HG03064 (cell line): ENCODE results near the gene CRB2.
"Not testable (repeated sequence)": the region's sequence is repeated elsewhere in the genome, so short reads cannot be mapped to it uniquely, and the experiment has no call there.

Experiments
- ATAC-seq: cut with Tn5 transposase; IDR thresholded peaks from one replicate; pipeline ENCODE4 v1.9.1; 2021; ENCODE audit warnings: low read depth; ENCODE audit not compliant: unreplicated experiment

CRB2 gene

DNA sequence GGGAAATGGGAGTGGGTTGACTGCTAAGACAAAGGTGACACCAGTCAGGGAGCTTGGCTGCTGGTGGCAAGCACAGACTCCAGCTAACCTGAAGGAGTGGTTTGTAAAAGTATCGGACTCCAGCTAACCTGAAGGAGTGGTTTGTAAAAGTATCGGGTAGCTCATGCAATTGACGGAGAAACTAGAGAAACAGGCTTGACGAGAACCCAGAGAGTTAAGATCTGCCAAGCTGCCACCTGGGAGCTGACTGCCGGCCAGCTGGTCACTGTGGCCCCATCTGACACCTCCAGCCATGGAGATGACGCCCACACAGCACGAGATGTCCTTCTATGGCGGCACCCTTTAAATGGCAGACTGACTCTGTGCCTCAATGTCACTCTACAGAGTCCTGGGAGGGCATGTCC is 28.3 kb upstream of the CRB2 start:
- no peak for ATAC-seq

DNA sequence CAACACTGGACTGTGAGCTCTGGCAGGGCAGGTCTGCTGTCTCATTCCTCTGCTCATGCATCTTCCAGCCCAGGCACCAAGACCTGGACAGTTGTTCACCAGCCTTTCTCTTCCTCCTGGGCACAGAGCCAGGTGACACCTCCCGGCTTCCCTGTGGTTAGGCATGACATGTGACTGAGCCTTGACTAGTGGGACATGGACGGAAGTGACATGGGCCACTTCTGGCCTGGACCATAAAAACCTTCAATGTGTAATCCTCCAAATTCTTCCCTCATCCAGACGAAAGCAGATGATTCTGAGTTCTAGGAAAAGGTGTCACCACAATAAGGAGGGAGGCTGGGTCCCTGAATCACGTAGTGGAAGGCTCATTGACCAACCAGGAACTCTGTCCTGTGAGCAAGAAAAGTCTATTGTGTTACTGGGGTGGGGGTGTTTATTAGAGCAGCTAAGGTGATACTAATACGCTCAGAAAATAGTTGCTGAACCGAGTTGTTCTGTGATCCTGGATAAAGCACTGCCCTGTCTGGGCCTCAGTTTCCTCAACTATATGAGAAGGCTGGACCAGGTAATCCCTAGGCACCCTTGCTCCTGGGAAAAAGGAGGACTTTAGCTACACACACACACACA is 26.6 kb upstream of the CRB2 start:
- no peak for ATAC-seq

DNA sequence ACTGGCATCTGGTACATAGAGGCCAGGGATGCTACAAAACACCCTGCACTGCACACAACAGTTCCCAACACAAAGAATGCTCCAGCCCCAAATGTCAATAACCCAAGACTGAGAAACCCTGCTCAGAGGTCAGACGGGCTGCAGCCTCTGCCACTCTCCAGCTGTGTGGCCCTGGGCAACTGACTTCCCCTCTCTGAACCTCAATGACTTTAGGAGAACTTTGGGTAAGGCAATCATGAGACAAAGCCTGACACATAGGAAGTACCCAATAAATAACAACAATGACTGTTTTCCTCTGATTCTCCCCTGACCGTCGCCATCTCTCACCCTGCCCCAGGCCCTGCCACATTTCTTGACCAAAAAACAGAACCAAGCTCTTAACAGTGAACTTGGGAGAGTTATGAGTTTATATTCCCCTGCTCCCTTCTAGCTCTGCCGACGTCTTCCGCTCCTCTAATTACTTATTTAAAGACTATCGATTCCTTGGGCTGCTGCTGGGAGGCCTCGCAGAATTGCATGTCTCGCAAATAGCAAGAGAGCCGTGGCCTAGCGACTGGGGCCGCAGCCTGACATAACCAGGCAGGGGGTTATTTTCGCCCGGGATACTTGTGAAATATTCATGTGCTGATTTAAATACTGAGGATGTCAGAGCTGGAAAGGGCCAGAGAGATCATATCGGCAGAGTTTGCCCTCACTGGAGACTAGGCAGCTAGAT is 24.5 kb upstream of the CRB2 start:
- ATAC-seq, result no peak

DNA sequence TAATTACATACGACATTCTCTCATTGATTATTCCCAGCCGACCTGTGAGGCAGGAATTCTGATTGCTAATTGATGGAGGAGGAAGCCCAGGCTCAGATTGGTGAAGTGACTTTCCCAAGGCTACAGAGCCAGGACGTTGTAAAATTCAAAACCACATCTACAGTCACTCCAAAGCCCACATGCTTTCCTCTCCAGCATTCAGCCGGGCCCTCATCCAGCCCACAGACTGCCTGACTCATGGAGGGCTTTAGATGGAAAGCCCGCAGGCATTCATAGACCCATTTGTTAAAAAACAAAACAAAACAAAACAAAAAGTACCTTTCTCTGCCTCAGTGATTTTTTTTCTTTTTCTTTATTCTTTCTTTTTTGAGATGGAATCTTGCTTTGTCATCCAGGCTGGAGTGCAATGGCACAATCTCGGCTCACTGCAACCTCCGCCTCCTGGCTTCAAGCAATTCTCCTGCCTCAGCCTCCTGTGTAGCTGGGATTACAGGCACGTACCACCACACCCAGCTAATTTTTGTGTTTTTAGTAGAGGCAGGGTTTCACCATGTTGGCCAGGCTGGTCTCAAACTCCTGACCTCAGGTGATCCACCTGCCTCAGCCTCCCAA is 22.8 kb upstream of the CRB2 start:
- ATAC-seq, result not testable (repeated sequence)

DNA sequence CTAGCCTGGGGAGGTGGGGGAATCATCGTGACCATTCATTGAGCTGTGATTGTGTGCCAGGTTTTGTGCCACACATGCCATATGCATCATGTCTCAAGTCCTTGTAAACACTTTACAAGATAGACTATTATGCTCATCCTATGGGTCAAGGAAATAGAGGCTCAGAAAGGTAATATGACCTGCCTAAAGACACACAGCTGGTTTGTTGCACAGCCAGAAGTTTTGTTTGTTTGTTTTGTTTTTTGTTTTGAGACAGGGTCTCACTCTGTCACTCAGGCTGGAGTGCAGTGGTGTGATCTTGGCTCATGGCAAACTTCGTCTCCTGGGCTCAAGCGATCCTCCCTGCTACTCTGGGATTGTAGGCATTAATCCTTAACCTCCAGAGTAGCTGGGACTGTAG is 21.4 kb upstream of the CRB2 start:
- no peak for ATAC-seq

DNA sequence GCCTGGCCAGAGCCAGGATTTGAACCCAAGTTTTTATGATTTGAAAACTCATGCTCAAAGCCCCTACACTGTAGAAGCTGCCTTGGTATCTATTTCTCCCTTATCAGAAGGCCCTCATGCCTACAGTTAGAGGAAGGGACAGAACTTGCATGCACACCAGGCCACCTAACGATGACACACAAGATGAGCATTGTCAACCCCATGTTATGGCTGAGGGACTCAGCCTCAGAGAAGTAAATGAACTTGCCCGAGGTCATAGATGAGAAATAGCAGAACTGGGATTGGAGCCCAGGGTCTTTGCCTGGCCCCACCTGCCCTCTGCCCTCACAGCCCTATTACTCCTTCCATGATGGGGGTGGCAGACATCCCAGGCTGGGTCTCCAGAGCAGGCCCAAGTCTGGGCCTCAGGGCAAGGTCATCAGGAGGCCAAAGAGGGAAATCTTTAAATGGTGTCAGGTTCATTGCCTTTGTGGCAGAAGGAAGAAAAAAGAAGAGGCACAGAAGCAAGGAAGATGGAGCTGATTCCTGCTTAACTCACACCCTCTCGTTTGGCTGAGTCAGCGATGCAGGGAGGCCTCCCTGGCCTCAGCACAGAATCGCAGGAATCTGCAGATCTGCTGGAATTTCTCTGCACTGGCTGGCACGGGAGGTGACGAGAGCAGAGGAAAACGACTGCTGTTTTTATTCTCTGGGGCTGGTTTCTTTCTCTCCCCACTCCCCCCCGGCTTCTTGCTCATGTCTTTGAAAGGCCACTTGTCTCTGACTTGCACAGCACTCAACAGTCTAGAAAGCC is 20.6 kb upstream of the CRB2 start:
- ATAC-seq, result no peak

DNA sequence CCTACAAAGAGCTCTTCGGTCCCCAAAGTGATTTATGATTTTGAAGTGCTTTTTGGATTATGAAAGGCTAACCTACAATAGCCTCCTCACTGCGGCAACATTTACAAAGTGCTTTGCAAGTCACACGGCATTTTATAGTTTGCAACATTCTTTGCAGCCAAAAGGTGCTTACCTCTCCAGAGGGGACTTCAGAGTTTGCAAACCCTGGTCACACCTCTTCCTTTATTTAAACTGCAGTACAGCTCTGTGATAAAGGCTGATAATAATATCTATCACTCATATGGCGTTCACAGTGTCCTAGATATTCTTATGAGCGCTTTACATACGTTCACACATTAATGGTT is 20.0 kb upstream of the CRB2 start:
- ATAC-seq, result no peak

DNA sequence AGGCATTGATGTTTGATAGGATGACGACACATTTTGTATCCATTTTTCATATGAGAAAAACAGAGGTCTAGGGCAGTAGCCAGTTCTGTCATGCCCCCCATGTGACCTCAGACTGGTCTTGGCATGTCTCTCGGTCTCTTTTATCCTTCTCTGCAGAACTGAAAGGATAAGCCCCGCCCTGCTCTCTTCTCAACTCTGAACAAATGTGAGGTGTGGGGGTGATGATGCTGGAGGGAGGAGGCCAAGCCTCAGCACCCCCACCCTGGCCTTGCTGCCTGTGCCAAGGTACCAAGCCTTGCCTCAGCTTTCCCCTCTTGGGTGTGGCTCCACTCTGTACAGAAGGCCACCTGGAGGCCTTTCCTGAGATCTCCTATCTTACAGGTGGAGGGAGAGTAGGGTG is 19.5 kb upstream of the CRB2 start:
- ATAC-seq, result no peak

DNA sequence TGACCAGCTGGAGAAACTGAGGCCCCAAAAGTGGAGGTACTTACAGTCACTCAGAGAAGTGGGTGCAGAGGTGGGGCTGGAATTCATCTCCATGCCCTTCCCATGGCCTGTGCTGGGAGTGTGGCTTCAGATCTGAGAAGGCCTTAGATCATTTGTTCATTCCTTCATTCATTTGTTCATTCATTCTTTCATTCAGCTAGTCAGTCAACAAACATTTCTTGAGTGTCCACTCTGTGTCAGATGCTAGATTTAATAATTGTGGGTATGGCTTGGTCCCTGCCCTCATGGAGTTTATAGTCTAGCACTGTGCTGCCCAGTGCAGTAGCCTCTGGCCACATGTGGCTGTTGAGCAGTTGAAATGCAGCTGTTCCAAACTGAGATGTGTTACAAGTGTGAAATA is 19.0 kb upstream of the CRB2 start:
- no peak for ATAC-seq

DNA sequence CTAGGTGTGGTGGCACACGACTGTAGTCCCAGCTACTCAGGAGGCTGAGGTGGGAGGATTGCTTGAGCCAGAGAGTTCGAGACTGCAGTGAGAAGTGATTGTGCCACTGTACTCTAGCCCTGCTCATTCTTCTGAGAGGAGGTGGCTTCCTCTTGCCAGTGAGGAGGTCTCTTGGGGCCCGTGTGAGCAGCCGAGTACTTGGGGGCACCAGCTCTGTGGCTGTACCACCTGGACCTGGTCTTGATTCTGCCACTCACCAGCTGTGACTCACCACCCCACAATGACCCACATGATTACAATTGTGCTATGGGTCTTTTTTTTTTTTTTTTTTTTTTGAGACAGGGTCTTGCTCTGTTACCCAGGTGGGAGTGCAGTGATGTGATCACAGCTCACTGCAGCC is 18.0 kb upstream of the CRB2 start:
- no peak for ATAC-seq

DNA sequence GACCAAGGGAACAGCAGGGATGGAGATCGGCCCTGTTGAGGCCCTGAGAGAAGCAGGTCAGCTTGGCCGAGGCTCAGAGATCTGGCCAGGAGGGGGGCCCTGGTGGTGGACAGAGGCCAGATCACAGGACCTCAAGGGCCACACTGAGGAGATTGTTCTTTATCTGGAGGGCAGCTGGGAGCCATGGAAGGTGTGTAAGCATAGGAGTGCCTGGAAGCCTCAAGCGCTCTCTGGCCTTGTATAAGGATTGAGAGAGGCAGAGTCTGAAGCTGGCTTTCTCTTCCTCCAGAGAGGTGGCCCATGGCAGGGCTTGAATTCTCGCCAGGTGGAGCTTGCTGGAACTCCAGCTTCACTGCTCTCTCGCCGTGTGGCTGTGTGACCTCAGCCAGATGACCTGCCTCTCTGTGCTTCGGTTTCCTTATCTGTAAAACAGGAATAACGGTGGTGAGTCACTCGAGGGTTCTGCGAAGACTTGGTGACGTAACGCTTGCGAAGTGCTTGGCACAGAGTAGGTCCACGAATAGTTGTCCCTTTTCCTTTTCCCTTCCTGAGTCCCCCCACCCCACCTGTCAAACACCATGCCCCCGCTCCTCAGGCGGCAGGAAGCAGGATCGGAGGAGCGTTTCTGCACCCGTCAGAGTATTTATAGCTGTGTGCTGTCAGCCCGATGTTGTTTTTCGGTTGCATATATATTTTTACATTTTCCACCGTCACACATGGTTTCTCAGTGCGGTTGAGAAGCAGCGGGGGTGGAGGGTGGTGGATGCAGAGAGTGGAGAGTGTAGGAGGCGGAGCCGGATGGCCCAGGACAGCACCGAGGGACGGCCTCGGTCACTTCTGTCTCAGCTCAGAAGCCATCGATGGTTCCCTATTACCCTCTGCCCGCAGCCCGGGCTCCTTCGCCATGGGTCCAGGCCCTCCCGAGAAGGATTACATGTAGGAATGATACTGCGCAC is 17.0 kb upstream of the CRB2 start:
- ATAC-seq, result peak; percentile 45

DNA sequence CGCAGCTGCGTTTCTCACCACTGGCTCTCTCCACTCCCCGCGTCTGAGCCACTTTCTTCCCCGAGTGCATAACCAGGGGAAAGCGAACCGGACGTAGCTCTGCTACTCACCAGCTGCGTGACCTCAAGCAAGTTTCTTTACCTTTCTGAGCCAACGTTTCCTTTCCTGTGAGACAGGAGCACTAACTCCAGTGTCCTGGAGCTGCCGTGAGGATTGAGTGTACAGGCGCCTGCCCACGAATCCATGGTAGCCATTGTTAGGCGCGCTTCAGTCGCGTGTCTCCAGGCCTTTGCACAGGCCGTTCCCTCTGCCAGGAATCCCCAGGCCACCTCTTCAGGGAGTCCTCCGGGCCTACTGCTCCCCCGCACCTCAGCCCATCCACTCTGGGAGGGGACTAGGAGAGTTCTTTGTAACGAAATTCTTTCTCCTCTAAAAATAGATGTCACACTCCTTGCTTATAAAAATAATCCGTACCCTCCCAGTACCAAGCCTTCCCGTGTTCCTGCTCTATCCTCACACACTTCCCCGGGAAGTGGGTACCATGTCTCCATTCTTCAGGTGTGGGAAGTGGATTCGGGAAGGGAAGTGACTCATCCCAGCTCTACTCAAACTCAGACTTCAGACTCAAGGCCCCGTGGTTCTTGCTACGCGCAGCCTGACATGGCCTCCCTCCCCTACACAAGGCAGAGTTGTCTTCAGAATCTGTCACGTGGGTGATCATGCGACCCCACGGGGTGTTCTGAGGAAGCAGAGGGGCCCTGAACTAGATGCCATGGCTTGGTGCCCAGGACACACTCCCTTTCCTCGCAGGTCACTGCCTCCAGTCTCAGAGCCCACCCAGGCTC is 16.1 kb upstream of the CRB2 start:
- peak; percentile 31 for ATAC-seq

DNA sequence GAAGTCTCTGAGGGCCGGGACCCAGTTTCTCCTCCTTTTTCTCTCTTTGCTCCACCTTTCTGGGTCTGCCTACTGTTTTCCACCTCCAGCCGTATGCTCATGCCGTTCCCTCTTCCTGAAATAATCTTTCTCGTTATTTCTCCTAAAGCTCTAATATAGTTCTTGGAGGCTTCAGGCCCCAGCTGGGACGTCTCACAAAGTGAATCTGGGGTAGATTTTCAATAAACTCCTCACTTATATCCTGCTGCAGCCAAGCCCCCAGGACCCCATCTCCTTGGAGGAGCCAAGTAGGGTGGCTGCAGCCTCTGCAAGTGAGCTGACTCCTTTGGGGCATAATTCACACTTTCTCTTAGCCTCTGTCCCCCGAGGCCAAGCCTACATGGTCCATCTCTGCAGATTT is 14.2 kb upstream of the CRB2 start:
- no peak for ATAC-seq

DNA sequence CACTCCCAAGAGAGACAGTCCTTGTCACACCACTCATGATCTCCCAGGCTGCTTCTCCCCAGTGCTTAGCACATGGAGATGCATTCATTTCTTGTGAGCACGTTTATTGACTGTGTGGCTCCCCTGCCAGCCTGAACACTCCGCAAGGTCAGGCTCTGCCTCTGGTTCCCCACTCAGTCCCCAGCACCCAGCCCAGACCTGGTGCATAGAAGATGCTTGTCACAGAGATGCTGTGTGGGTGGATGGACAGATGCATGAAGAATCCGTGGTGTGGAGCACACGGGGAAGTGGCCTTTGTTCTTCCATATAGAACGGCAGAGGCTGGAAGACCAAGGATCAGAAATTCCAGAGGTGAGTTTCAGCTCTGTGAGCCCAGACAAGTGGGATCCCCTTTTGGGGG is 13.8 kb upstream of the CRB2 start:
- ATAC-seq, result no peak

DNA sequence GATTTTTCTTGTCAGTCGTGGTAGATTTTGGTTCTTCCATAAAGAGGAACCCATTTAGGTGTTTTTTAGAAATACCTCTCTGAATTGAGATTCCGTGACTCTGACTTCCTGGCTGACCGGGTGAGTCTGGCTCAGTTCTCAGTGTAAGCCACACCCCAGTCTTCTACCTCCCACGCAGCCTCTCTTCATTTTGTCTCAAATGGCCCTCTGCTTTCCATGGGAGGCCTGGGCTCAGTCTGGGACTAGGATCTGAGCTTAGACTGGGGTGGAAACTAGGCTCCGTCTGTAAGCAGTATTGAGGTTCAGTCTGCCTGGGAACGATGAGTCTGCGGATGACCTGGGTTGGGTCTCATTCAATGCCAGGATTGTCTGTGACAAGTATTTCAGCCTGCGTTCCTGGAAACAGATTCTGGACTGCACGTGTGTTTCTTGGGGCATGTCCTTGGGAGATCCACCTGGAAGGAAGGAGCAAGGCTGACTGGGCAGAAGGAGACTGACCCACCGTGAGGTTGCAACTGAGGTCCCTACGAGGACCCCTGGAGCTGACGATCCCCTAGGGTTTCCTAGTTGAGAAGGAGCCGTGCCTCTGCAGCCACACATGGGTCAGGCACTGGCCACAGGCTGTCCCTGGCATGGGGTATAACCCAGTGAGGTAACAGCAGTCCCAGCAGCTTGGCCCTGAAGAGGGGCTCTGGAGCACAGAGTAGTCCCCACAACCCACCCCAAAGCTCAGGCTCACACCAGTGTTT is 12.4 kb upstream of the CRB2 start:
- no peak for ATAC-seq

DNA sequence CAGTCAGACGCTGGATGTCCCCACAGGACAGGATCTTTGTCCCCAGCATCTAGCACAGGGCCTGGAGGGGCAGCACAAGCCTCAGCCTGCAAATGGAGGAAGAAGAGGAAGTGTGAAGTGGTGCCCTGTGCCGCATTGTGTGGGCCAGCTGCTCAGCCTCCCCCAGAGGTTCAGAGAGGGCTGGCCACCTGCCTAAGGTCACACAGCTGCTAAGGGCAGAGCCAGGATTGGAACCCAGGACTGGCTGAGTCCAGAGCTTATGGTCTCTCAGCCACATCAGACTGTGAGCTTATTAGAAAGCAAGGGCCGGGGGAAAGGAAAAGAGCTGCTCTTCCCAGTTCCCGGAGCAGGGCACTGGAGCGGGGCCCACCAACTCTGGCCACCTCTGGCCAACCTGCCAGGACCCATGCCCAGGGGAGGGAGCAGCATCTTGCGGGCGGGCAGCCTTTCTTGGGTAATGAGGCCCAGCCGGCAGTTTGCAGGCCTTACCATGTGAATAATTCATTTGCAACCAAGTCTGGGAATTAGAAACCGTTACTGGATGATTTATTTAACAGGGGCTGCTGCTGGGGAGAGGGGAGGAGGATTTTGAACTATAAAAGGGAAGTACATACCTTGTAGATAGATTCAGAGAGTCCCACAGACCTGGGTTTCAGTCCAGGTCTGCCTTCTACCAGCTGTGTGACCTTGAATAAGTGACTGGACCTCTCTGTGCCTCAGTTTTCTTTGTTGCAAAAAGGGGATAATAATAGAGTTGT is 11.6 kb upstream of the CRB2 start:
- no peak for ATAC-seq

DNA sequence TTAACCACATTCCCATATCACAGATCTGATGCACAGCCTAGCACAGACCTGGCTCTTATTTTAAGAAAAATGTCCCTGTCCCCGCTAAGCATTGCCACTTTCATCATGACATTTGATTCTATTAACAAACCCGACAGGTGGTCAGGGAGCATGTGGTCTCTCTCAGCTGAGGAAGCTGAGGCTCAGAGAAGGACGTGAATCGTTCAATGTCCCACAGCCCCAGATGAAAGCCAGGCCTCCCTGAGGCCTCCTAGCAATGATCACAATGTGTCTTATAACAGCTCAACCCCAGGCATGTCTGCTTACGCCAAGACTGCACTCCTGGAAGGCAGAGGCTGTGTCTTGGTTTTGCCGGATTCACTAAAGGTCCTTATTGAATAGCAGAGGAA is 10.4 kb upstream of the CRB2 start:
- no peak for ATAC-seq

DNA sequence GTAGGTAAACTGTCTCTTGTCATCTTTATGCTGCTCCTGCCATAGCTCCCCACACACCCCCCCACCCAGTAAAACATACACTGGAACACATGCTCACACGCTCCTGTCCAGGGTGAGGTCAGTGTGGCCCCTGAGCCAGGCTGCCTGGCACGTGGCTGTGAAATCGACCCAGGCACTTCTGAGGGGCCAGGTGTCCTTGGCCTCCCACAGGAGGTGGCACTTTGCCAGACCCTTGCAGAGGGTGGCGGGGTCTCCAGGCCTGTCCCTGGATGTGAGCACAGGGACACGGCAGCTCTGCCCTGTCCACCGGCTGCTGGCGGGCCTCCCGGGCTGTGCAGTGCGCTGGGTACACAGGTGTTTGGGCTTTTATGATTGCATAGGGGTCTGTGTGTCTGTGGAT is 10.0 kb upstream of the CRB2 start:
- ATAC-seq, result no peak
